MM.1S (cell line): ENCODE data around the gene P4HTM.
A peak's percentile ranks its signal among the peaks of the same experiment; 100 is the strongest.

ENCODE experiments used
- DNase-seq: peaks from one replicate; pipeline ENCODE4 v3.0.0-alpha.2; 2015
- H2AFZ ChIP-seq: fragments of 300-600 bp; sonication (generic); 2 replicates; pipeline ENCODE4 v1.6.0; 2016; ENCODE audit warnings: antibody characterized with exemption, low read length
- H3F3A ChIP-seq: fragments of 300-600 bp; sonication (generic); 2 replicates; pipeline ENCODE4 v1.6.1; 2016; ENCODE audit warnings: mild to moderate bottlenecking, antibody characterized with exemption, low read length, moderate library complexity, mixed read lengths; ENCODE audit not compliant: insufficient read depth
- H3K27ac ChIP-seq: fragments of 300-600 bp; sonication (generic); 2 replicates; pipeline ENCODE4 v1.5.1; 2016; ENCODE audit warnings: mild to moderate bottlenecking, low read length
- H3K27me3 ChIP-seq: fragments of 300-600 bp; sonication (generic); replicated peaks from 2 replicates; pipeline ENCODE4 v1.6.0; 2016; ENCODE audit warnings: low read length; ENCODE audit not compliant: insufficient read depth
- H3K36me3 ChIP-seq: fragments of 300-600 bp; sonication (generic); replicated peaks from 2 replicates; pipeline ENCODE4 v1.6.1; 2016; ENCODE audit warnings: mild to moderate bottlenecking, low read length, mixed read lengths; ENCODE audit not compliant: insufficient read depth
- H3K4me1 ChIP-seq: fragments of 300-600 bp; sonication (generic); 2 replicates; pipeline ENCODE4 v1.6.1; 2016; ENCODE audit warnings: low read length, mixed read lengths
- H3K4me2 ChIP-seq: fragments of 300-600 bp; sonication (generic); 2 replicates; pipeline ENCODE4 v1.6.0; 2016; ENCODE audit warnings: low read depth, low read length
- H3K4me3 ChIP-seq: fragments of 300-600 bp; sonication (generic); 2 replicates; pipeline ENCODE4 v1.5.1; 2016; ENCODE audit warnings: low read length, mixed read lengths
- H3K79me2 ChIP-seq: fragments of 300-600 bp; sonication (generic); 2 replicates; pipeline ENCODE4 v1.6.1; 2016; ENCODE audit warnings: mixed run types, low read length, mixed read lengths
- H3K9ac ChIP-seq: fragments of 300-600 bp; sonication (generic); 2 replicates; pipeline ENCODE4 v1.6.1; 2016; ENCODE audit warnings: low read length, mixed read lengths
- H3K9me2 ChIP-seq: fragments of 300-600 bp; sonication (generic); replicated peaks from 2 replicates; pipeline ENCODE4 v1.6.1; 2016; ENCODE audit warnings: mild to moderate bottlenecking, low read length, mixed read lengths; ENCODE audit not compliant: insufficient read depth
- H3K9me3 ChIP-seq: fragments of 300-600 bp; sonication (generic); replicated peaks from 2 replicates; pipeline ENCODE4 v1.6.1; 2016; ENCODE audit warnings: mild to moderate bottlenecking, low read length, mixed read lengths; ENCODE audit not compliant: insufficient read depth
- H4K20me1 ChIP-seq: fragments of 300-600 bp; sonication (generic); 2 replicates; pipeline ENCODE4 v1.6.1; 2016; ENCODE audit warnings: mild to moderate bottlenecking, low read length, moderate library complexity, mixed read lengths; ENCODE audit not compliant: insufficient read depth
- CTCF ChIP-seq: fragments of 300-600 bp; sonication (generic); IDR thresholded peaks from 2 replicates; pipeline ENCODE4 v1.5.1; 2016; ENCODE audit warnings: antibody characterized with exemption, low read length, mixed read lengths
- EZH2 ChIP-seq: fragments of 300-600 bp; sonication (generic); optimal IDR thresholded peaks from 2 replicates; pipeline ENCODE3; 2017; ENCODE audit warnings: low read depth, mild to moderate bottlenecking, antibody characterized with exemption, low read length, mixed read lengths
- EZH2phosphoT487 ChIP-seq: fragments of 300-600 bp; sonication (generic); IDR thresholded peaks from 2 replicates; pipeline ENCODE4 v1.6.1; 2018; ENCODE audit warnings: antibody characterized with exemption, low read length

The P4HTM gene

GRCh38 chr3:48991851-48992545 lies 2.0 kb downstream of the P4HTM start:
- Histone ChIP-seq H3K4me2 (peak overlapping the region; percentile 85; the same call in 1 of the 2 replicates), H3F3A (peaks cover 3% of the 10 kb centered on the region; the same call in 1 of the 2 replicates), H3K9me2 (no peaks in the 10 kb centered on the region), H3K9ac (no peak overlapping the region), H4K20me1 (no peaks in the 10 kb centered on the region), H2AFZ (no peak overlapping the region), H3K27me3 (no peaks in the 10 kb centered on the region), H3K79me2 (peaks cover 43% of the 10 kb centered on the region), H3K36me3 (no peaks in the 10 kb centered on the region), H3K4me1 (peaks cover 13% of the 10 kb centered on the region), H3K4me3 (peak overlapping the region; percentile 92), H3K27ac (no peak overlapping the region), H3K9me3 (no peaks in the 10 kb centered on the region)
- DNase-seq, result no peak
- TF ChIP-seq EZH2 (no peak), CTCF (no peak), EZH2phosphoT487 (no peak)

GRCh38 chr3:48993834-48994233 lies 3.8 kb downstream of the P4HTM start:
- H3K36me3 ChIP-seq, result no peaks in the 10 kb centered on the region
- H3K4me3 ChIP-seq, result no peak overlapping the region
- H3K27ac ChIP-seq, result no peak overlapping the region
- H3F3A ChIP-seq, result no peaks in the 10 kb centered on the region
- H3K9me2 ChIP-seq, result no peaks in the 10 kb centered on the region
- no peak for DNase-seq
- peaks cover 13% of the 10 kb centered on the region for H3K4me1 ChIP-seq
- H3K27me3 ChIP-seq, result no peaks in the 10 kb centered on the region
- peaks cover 43% of the 10 kb centered on the region for H3K79me2 ChIP-seq
- no peak overlapping the region for H3K9ac ChIP-seq
- no peak overlapping the region for H3K4me2 ChIP-seq
- H4K20me1 ChIP-seq, result no peaks in the 10 kb centered on the region
- no peak for TF ChIP-seq EZH2phosphoT487
- TF ChIP-seq CTCF, result no peak
- TF ChIP-seq EZH2, result no peak
- no peak overlapping the region for H2AFZ ChIP-seq
- H3K9me3 ChIP-seq, result no peaks in the 10 kb centered on the region

- Histone ChIP-seq H3F3A (no peaks in the 10 kb centered on the region), H3K9ac (no peak overlapping the region), H3K79me2 (peaks cover 21% of the 10 kb centered on the region), H3K9me3 (no peaks in the 10 kb centered on the region), H2AFZ (no peak overlapping the region), H3K27ac (no peak overlapping the region), H3K4me3 (no peak overlapping the region), H4K20me1 (no peaks in the 10 kb centered on the region), H3K4me2 (no peak overlapping the region), H3K9me2 (no peaks in the 10 kb centered on the region), H3K36me3 (no peaks in the 10 kb centered on the region), H3K4me1 (peaks cover 3% of the 10 kb centered on the region), H3K27me3 (no peaks in the 10 kb centered on the region)
- no peak for TF ChIP-seq EZH2
- TF ChIP-seq EZH2phosphoT487, result no peak
- no peak for TF ChIP-seq CTCF
- DNase-seq, result no peak
Observed at GRCh38 chr3:48996640-48997039, 6.6 kb downstream of the P4HTM start.
